Bronchial epithelial cell (primary cell): Measurements from ENCODE around the gene TGFB3. TPM values are rescaled to one million over a fixed set of nuclear protein-coding genes. Genes with fewer than 3 reads are reported as not detected.

ENCODE experiments used
- DNase-seq: peaks from one replicate; pipeline ENCODE4 v3.0.0-alpha.2; 2010; ENCODE audit warnings: low read depth
- FAIRE-seq: peaks from 2 replicates; lab custom pipeline; 2011; peaks lifted over from hg19 to GRCh38; lab: Jason Lieb, UNC
- H3K27me3 ChIP-seq: 2 replicates; pipeline ENCODE4 v1.5.1; 2011; ENCODE audit warnings: low read length; ENCODE audit not compliant: control insufficient read depth, insufficient read depth
- H3K36me3 ChIP-seq: 2 replicates; pipeline ENCODE4 v1.5.1; 2011; ENCODE audit warnings: low read length; ENCODE audit not compliant: control insufficient read depth, insufficient read depth
- H3K4me3 ChIP-seq: 2 replicates; pipeline ENCODE4 v1.5.1; 2011; ENCODE audit warnings: mild to moderate bottlenecking, low read depth, low read length, control low read depth
- CTCF ChIP-seq: IDR thresholded peaks from 2 replicates; pipeline ENCODE4 v1.5.1; 2011; ENCODE audit warnings: mild to moderate bottlenecking, moderate library complexity, low read length, control low read depth, inconsistent platforms; ENCODE audit not compliant: insufficient read depth, severe bottlenecking
- total RNA-seq: library from RNA; depleted of rRNA; stranded (reverse); fragments of >200 nt; gene quantifications from 2 replicates; pipeline ENCODE4 v1.2.1, GENCODE V29; 2014

TGFB3 gene
- total RNA-seq, 1 donor from 2014 or later = 1.3 TPM

GRCh38 chr14:75986439-75986765 lies 4.6 kb upstream of the TGFB3 start:
- no peaks in the 10 kb centered on the region for H3K27me3 ChIP-seq
- DNase-seq (no peak), FAIRE-seq (no peak)
- peaks cover 4% of the 10 kb centered on the region for H3K36me3 ChIP-seq
- TF ChIP-seq CTCF = no peak
- peak overlapping the region; percentile 78 for H3K4me3 ChIP-seq

- peak within 1 kb of the TSS; percentile 78 for H3K4me3 ChIP-seq
- peaks cover 3% of the 10 kb centered on the region for H3K36me3 ChIP-seq
- FAIRE-seq = no peak
- no peaks in the 10 kb centered on the region for H3K27me3 ChIP-seq
- DNase-seq = peak; percentile 63
- no peak for TF ChIP-seq CTCF
Measured at GRCh38 chr14:75985618-75986438, 4.0 kb upstream of the TGFB3 start, which contains the start of gene IFT43. Gene IFT43 (plus strand): TSS chr14:75985763. CDS start chr14:75985787, 24 bp downstream.

GRCh38 chr14:75984674-75985073 lies 2.9 kb upstream of the TGFB3 start:
- peaks cover 3% of the 10 kb centered on the region for H3K36me3 ChIP-seq
- no peaks in the 10 kb centered on the region for H3K27me3 ChIP-seq
- no peak for TF ChIP-seq CTCF
- H3K4me3 ChIP-seq = no peak overlapping the region
- DNase-seq (no peak), FAIRE-seq (no peak)

- Histone ChIP-seq H3K4me3 (peak overlapping the region; percentile 63), H3K27me3 (no peaks in the 10 kb centered on the region), H3K36me3 (no peaks in the 10 kb centered on the region)
- TF ChIP-seq CTCF = no peak
- no peak for DNase-seq
- no peak for FAIRE-seq
Measured at GRCh38 chr14:75983019-75983358, 1.2 kb upstream of the TGFB3 start.

GRCh38 chr14:75982266-75983018 lies 647 bp upstream of the TGFB3 start:
- Histone ChIP-seq H3K27me3 (no peaks in the 10 kb centered on the region), H3K4me3 (peak overlapping the region; percentile 63), H3K36me3 (no peaks in the 10 kb centered on the region)
- FAIRE-seq (no peak), DNase-seq (peak; percentile 50)
- peak; percentile 77 for TF ChIP-seq CTCF
